Activated CD8-positive, alpha-beta memory T cell treated with anti-CD3 and anti-CD28 coated beads, Interleukin-2, amount 50 U/mL, for 48 hours (primary cell): ENCODE data around the gene AAK1.
A peak's percentile ranks its signal among the peaks of the same experiment; 100 is the strongest.
"Not testable (repeated sequence)": the region's sequence is repeated elsewhere in the genome, so short reads cannot be mapped to it uniquely, and the experiment has no call there.

Experiments
- DNase-seq: peaks from one replicate; pipeline ENCODE4 v3.0.0-alpha.2; 2020

The AAK1 gene

DNA sequence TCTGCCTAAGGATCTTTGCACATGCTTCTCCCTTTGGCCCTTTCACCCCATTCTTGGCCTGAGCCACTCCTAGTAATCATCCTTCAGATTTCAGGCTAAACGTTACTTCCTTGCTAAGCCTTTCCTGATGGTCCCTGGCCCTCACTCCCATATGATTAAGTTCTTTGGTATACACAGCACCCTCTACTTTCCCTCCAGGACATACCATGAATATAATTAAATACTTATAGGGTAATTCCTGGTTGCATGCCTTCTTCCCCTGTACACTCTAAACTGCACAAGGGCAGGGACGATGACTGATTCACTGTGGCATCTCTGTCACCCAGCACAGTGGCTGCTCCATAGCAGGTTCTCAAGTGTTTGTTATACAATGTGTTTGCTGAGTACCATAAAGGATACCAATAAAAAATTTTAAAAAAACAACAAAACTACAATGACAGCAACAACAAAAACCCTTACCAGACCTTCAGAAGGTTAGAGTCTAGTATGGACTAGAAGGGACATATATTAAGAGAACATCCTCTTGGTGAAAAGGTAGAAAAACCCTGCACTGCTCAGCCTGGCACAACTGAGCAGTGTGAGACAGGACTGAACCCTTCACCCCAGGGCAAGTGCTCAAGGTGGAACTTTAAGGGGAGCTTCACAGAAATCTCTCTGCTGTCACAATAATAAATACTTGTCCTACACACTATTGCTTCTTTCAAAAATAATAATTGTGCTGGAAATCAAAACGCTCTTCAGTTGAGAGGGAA is 76.2 kb downstream of the AAK1 start:
- no peak for DNase-seq

DNA sequence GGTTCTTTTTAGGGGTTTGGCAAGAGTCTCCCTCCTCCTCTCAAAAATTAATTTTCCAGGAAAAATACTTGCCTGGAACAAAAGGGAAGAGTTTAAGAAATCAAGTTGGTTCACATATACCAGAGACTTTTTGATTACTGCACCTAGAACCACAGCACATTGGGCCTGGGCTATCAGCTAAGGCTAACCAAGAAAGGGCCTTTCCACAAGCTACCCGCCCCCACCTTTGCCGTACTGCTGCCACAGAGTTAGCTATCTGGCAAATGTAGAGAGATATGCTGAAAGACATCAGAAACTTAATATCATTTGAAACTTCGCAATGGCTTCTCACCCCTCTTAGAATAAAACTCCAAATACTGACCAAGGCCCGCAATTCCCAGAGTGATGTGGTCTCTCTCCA is 76.9 kb downstream of the AAK1 start:
- DNase-seq: no peak

DNA sequence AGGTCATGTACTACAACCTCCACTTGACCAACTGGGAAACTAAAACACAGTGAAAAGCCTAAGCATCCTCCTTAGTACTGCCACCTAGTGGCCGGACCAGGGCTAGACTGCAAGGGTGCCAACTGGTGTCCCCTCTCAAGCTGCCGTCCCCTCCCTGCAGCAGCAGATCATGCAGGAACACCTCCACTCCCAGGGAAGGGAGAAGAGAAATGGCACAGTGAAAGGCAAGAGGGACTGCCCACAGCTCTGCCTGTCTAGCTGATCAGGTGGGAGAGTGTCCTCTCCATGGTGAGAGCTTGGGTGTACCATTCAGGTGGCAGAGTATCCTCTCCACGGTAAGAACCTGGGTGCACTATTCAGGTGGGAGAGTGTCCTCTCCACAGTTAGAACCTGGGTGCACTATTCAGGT is 78.1 kb downstream of the AAK1 start:
- DNase-seq: peak; percentile 90

DNA sequence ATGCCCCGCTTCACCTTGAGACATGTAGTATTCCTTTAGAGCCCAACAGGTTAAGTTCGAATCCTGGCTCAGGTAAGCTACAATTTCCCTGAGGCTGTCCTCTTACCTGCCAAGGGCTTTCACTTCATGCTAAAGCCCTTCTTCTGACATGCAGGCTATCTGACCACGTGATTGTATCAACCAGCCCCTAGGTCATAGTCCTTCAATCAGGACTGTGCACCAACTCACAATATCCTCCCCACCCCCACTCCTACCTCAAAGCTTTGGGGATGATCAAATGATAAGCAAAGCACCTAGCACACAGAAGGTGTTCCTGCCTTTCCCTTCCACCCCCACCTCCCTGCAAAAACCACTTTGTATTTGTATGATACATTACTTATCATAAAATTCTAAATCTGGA is 78.9 kb downstream of the AAK1 start:
- DNase-seq: no peak

DNA sequence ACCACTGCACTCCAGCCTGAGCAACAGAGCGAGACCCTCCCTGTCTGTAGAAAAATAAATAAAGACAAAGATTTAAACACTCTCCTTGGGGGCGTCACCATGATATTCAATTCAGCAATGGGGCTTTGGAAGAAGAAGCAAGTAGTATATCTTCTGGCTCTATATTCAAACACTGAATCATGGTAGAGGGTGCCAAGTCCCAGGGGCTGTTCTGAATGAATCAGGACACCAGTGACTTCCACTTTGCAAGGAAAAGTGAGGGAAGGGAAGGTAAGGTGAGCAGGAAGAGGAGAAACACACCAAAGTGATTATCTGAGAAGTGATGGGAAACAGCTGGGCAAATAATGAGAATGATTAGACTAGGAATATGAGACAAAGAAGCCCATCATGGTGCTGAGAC is 80.5 kb downstream of the AAK1 start:
- no peak for DNase-seq

DNA sequence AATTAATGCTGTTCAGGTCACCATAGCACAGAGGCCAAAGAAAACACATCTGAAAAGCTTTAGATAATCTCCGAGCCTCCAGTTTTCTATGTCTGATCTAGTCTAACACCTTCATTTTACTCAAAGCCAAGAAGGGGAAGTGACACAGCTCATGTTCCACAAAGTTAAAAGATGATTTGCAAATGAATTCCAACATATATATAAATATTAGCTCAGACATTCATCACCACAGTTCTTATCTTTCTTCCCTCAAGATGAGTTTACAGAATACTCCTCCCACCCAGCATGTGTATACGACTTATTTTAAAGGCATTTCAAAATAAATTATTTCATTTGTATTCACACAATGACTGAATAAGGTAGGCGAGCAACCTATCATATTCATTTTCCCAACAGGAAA is 82.4 kb downstream of the AAK1 start:
- no peak for DNase-seq

DNA sequence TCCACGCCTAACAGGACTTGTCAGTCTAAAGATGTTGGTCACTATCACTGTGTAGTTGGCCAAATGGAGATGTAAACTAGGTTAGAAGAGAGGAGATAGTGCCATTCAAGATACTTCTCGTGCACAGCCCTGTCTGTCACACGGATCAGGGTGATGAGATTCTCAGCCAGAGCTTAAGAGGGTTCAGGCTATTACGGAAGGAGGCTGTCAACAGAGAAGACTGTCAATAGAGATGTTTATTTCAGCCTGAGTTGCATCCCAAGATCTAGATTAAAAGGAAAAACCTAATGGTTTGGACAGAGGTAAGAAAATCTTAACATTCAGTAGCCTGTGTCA is 83.4 kb downstream of the AAK1 start:
- DNase-seq: no peak

DNA sequence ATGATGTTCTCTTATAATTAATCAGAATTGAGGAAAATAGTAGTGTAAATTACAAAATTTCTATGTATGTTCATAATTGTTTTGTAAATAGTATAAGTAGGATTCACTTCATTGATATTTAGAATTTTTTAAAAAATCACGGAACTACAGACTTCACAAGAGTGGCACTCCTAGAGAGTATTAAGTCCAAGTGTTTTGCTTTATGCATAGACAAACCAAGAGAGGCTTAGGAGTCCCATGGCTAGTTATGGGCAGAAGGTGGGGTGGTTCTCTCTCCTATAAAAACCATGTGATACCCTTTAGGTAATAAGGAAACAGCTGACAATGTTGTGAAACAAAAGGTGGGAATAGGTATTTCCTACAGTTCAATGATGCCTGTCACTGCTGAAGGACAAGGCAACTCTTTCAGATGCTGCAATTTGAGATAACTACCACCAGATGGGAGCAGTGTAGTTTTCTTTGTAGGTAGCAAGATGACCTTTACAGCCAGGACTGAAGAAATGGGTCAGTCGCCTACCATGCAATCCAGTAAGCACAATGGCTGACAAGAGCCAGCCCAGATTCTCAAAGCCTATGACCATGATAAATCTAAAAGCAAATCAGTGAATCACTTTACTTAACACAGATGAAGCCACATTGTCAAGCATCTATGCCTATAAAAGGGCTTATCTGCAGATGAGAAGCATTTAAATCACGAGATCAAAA is 83.9 kb downstream of the AAK1 start:
- DNase-seq: no peak

DNA sequence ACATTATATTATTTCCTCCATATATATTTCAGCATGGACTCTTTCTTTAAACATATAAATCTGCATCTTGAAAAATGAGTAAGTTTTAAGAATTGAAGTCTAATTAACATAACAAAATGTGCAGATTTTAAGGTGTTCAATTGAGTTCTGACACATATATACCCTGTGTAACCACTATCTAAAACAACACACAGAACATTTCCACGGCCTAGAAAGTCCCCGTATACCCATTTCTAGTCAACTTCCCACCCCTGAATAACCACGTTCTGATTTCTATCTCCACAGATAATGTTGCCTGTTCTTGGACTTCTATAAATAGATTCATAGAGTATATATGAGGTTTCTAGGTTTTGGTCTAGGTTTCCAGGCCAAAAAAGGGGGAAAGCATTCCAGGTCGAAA is 87.5 kb downstream of the AAK1 start:
- DNase-seq: no peak

DNA sequence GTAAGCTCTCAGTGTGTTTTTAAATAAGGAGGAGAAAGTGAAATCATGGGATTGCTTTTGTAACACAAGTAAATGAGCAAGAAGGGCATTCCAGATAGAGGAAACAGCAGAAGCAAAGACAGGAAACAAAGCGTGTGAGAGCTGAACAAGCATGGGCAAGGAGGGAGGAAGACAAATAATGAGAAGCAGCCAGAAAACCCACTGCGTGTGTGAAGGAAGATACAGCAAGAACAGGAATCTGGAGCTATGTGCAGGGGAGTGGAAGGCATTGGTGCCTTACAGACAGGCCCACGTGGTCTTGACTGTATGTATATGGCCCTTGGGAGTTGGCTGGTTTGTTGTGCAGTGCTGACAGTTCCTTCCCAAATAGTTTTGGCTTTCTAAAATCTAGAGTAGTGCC is 88.6 kb downstream of the AAK1 start:
- no peak for DNase-seq

DNA sequence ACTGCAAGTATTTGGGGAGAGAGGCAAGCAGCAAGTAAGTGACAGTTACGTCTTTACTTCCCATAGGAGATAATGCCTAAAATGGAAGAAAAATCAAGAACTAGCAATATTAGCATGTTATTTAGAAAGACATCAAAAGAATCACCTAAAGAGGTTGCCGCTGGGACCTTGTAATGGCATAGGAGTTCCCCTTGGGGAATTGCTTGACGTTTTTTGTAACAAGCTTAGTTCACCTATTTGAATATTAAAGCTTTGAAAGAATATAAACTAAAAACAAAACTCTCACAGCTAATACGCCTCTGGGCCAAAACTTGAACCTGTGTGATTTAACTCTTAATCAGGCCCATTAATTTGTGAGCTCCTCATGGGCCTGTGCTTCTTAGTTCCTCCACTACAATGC is 89.0 kb downstream of the AAK1 start:
- no peak for DNase-seq

DNA sequence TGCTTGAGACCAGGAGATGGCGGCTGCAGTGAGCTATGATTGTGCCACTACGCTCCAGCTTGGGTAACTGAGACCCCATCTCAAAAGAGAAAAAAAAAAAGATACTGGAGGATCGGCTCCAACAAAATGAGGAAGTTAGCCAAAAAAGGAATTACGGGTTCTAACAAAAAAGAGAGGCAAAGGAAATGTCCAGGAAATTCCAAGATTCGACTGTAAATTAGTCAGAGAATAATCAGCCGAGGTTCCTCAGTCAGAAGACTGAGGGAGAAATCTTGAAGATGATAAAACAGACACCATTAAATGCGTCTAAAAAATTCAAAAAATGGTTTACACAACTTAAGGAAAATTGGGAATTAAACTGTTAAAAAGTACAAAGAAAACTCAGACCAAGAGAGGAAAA is 89.5 kb downstream of the AAK1 start:
- DNase-seq: no peak

DNA sequence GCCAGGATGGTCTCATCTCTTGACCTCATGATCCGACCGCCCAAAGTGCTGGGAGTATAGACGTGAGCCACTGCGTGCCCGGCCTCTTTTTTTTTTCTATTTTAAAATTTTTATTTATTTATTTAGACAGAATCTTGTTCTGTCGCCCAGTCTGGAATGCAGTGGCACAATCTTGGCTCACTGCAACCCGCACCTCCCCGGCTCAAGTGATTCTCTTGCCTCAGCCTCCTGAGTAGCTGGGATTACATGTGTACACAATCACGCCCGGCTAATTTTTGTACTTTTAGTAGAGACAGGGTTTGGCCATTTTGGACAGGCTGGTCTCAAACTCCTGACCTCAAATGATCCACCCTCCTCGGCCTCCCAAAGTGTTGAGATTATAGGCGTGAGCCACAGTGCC is 93.0 kb downstream of the AAK1 start:
- not testable (repeated sequence) for DNase-seq

DNA sequence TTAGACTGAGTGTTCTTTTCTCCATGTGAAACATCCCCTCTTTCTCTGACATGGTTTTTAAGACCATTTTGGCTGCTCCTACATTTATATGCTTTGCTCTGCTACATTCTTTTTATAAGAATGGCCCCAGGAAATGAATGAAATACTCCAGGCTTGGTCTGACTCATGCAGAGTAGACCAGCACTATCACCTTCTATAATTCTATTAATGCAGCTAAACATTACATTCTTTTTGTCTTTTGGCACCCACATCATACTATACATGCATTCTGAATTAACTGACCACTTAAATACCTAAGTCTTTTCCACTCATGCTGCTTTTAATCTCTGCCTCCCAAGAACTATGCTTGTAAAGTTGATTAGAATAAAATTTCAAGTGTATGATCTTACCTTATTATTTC is 94.1 kb downstream of the AAK1 start:
- no peak for DNase-seq

DNA sequence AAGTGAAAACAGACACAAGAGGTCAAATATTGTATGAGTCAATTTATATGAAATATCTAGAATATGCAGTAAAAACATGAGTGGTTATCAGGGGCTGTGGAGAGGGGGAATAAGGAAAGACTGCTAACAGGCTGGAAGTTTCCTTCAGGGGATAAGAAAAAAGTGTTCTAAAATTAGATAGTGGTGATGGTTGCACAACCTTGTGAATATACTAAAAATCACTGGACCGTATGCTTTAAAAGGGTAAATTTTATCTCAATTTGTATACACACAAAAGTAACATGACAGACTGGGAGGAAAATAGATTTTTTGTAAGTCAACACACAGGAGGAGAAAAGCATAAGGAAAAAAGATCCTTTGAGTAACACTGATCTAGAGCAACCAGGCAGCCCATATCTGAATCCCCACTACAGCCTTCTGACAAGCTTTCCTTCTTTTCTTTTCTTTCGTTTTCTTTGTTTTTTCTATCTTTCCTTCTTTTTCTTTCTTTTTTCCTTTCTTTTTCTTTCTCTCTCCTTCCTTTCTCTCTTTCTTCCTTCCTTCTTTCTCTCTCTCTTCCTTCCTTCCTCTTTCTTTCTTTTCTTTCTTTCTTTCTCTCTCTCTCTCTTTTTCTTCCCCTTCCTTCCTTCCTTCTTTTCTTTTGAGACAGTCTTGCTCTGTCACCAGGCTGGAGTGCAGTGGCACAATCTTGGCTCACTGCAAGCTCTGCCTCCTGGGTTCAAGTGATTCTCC is 95.4 kb downstream of the AAK1 start:
- DNase-seq: no peak

DNA sequence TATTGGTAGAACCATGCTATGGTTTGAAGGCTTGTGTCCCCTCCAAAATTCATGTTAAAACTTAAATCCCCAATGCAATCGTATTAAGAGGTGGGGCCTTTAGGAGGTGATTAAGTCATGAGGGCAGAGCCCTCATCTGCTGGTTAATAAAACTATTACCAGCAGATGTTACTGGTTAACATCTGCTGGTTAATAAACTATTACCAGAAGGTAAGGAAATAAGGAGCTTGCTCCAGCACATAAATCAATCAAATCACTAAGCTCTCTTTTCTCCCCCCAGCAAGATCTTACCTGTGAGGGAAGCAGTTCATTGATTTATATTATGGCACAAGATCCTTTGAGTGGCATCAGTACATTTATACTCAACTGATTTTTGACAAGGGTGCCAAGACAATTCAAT is 96.9 kb downstream of the AAK1 start:
- no peak for DNase-seq

DNA sequence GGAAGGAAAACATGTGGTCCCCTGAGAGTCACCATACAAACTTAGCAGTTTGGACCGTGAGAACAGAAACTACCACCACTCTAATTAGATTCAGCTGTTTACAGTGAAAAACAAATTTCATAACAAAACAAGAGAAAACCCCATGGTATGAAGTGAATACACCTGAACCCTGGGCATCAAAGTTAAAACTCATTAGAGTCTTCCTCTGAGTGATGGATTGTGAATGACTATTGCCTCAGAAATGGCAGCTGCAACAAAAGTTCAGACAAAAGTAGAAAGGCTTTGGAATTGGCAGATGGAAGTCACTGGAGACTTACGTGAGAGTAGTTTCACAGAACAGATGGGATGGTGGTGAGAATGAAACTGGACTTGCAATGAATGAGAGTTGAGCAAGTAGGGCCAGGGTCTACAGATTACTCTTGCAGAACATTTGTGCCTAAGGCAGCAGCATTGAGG is 98.0 kb downstream of the AAK1 start:
- no peak for DNase-seq

DNA sequence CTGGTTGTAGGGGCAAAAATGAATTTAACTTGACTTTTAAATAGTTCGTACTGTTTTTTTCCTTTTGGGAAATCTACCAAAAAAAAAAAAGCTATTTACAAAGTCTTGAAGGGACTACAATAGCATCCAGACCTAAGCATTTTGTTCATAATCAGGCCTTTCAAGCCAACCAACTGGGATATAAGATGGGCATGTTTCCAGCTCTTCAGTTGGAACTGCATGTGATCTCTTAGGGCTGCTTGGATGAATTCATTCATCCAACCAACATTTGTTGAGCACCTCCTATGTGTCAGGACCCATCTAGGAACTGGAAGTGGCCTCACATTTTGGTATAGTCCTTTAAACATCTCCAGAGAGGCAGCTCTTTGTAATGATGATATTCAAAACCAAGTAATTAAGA is 98.6 kb downstream of the AAK1 start:
- DNase-seq: no peak

DNA sequence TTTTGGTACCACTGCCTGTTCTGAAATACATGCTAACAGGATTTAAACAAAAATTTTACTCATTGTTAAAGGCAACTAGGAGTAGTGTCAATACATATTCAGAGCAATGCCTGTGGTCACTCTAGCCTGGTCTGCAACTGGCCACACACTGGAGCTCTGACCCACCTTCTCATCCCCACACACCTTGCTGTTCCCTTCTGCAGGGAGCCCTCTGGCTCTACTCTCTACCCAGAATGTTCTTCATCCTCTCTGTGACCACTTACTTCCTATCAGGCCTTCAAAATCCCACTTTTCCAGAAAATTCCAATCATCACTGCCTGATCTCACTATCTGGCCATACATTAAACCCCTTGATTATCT is 104.0 kb downstream of the AAK1 start:
- DNase-seq: no peak

DNA sequence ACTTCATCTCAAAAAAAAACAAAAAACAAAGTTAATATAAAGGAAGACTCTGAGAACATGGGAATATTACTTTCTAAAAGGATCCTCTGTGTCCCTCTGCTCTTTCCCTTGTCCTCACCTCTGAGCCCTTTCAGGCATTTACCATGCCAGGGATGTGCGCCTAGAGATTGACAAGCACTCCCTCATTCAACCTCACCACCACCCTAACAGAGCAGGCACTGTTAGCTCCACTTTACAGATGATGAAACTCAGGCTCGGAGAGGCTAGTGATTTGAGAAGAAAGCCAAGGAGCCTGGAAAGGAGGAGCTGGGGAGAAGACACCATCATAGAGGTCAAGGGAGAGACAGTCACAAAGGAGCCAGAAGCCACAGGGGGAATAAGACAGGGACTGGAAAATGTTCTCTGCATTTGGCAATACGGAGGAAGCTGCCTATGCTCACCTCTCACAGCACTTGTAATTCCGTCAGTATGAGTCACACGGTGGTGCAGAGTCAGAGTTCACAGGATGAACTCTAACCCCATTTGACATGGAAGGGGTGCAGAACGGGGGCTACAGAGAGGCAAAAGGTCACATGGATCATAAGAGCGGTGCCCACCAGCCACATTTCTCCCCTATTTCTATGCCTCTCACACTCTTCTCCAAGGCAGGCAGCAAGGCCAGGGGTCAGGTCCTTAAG is 104.5 kb downstream of the AAK1 start:
- DNase-seq: no peak

DNA sequence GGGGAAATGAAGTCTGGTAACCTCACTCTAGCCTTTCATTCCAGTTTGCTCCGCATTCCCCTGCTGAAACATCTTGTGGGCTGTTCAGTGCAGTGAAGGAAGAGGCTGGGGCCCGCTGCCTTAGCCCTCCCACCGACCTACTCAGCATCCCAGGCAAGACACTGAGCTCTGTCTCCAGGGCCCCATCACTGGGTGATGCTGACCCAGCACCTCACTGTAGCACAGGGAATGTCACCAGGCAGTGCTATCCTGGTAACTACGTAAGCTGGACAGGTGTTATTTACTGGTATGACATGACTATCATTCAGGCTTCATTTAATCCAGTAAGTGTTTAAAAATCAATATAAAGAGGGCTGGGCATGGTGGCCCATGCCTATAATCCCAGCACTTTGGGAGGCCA is 105.3 kb downstream of the AAK1 start:
- DNase-seq: no peak

DNA sequence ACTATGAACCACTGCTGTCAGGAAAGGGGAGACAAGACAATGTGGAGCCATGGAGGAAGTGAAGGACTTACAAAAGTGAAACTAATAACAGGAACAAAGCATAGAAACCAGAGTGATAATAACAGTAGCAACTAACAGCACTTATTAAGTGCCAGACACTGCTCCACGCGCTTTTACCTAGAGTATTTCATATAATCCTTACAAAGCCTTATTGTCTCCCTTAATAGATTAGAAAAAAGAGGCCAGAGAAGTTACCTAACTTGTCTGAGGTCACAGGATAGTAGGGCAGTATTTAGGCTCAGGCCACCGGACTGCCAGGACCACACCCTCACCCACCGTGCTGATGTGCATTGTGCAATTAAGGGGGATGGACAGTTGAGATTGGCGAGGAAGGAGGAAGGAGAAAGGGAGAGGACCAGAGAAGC is 107.7 kb downstream of the AAK1 start:
- DNase-seq: no peak

DNA sequence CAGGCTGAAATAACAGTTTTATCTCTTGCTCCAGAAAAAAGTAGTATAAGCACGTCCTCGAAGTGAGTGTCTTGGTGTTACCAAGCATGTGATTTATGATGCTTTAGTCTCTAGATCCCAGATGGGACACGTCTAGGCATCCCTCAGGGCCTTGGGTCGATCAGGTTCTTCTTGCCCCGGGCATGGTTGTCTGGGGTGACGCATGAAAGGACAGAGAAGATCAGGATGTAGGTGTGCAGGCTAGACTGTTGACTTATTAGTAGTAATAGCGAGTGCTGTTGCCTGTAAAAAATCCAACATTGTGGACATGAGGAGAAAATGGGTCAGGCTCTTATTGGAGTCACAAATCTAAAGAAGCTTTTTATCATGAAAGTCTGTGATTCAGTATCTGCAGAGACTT is 112.4 kb downstream of the AAK1 start:
- no peak for DNase-seq

DNA sequence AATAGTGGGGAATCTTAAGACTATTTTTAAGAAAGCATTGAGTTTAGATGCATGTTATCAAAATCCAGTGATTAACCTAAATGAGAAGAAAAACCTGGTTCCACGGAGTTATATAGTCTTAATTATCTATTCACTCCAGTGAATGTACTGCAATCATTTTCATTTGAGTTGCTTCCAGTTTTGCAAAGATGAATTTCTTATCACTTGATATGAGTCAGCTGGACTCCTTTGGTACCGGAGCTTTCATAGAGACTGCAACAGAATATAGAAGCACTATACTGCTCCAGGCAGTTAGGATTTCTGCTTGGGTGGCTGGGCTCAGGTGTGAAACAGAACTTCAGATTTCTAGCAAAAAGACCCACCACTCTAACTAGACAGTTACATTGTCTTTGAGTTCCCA is 114.1 kb downstream of the AAK1 start:
- no peak for DNase-seq
